NCI-H2081 (cell line): Measurements from ENCODE around the gene RHCE.
A peak's percentile ranks its signal among the peaks of the same experiment; 100 is the strongest.
"Not testable (repeated sequence)": the region's sequence is repeated elsewhere in the genome, so short reads cannot be mapped to it uniquely, and the experiment has no call there.

Source experiments
- DNase-seq, 2 experiments: peaks; one replicate each; lab custom pipeline; 2025; lab: John Stamatoyannopoulos, UW

The RHCE gene

DNA sequence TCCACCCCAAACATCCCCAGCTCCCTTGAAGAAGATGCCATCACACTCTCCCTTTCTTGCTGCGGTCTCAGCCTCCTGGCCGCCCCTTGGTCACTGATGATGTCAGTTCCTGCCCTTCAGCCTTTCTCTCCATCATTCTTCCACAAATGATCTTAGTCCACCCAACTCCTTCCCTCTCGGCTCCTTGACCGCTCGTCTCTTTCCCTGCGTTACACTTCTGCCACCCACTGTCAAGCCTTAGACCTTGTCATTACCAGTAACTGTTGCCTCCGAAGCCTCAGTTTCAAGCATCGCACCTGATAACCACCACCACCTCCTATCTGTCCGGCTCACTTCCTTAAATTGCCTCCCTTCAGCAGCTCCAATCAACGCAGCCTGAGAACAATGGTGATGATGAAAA is 23.1 kb downstream of the RHCE start:
- DNase-seq: not testable (repeated sequence)

- DNase-seq: no peak
These were observed 27.8 kb downstream of the RHCE start for GRCh38 chr1:25392841-25393240.

DNA sequence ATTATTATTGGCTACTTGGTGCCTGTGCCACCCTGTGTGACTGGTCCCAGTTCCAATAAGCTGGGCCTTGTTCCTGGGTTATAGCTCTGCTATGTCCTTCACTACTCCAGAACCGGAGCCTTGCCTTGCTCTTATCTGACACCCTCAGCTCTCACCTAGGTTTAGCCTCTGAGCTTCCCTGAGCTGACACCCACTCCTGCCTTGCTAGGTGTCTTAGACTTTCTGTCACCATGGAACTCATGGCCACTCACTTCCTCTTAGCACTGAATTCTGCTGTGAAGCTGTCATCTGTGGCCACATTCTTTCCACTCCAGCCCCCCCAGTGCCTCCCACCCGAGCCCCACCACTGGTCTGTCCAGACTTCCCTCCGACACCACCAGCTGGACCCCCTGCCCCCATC is 30.9 kb downstream of the RHCE start:
- not testable (repeated sequence) for DNase-seq

DNA sequence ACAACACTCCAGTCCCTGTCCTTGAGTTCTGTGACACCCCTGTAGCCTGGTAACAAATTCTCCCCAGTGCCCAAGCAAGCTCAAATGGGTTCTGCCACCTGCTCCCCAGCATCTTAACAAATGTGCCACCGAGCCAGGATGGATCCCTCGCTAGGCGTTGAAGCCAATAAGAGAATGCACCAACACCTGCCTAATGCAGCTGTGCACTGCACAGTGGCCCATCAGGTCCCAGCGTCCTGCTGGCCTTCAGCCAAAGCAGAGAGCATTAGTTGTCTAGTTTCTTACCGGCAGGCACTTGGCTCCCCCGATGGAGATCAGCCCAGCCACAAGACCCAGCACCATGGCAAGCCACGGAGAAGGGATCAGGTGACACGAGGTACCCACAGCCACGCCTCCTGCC is 31.9 kb downstream of the RHCE start:
- peak in 1 of 2 experiments; percentile 45 for DNase-seq

DNA sequence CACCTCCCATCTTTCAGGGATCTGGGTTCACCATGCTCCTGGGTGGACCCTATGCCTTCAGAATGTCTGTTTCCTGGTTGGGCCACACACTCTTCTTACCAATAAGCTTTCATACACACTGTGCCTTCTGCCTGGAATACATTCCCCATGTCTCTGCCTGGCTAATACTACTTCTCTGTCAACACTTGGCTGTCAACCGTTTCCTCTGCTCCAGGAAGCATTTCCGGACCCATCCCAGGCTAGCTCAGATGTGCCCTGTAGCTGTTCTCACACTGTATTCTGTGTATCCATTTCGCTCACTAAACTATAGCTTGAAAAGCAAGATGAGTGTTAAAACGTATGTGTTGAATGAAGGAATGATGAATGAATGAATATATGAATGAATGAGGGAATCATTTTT is 33.5 kb downstream of the RHCE start:
- not testable (repeated sequence) for DNase-seq

- not testable (repeated sequence) for DNase-seq
These were observed 36.8 kb downstream of the RHCE start for GRCh38 chr1:25383875-25384274.

DNA sequence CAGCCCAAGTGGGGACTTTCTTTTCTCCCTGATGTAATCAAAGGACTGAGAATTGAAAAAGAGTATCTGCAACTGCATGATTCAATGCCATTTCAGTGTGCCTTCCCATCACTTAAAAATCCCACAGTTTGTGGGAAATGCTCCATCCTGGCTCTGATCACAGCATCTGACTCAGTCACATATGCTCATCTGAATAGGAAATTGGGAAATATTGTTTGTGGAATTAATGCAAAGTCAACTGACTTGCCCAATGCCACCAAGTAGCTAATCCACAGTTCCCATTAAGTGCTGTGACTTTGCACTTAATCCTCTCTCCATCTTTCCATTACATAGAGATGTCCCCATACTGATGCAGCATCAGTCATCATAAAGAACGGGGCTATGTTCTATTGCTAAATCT is 37.5 kb downstream of the RHCE start:
- DNase-seq: not testable (repeated sequence)

- not testable (repeated sequence) for DNase-seq
These were observed 38.1 kb downstream of the RHCE start for GRCh38 chr1:25382543-25382942.

GRCh38 chr1:25378367-25378766 is 42.3 kb downstream of the RHCE start:
- not testable (repeated sequence) for DNase-seq

GRCh38 chr1:25371757-25372156 is 48.9 kb downstream of the RHCE start:
- not testable (repeated sequence) for DNase-seq

- not testable (repeated sequence) for DNase-seq
These were observed 50.8 kb downstream of the RHCE start for GRCh38 chr1:25369691-25370271.

DNA sequence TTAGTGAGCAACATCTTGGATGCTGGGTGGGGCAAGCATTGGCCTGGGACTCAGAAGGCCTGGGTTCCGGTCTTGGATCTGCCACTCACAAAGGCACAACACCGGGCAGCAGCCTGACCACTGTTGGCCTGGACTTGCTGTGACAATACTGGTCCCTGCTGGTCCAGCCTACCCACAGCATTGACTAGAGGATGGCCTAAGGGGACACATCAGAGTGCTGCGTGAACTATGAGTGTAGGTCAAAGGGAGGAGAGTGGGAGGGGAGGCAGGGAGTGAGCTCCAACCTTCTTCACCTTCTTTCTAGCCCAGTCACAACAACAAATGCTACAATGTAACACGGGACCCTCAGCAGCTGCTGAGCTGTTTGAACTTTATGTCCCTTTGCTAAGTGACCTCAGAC is 51.4 kb downstream of the RHCE start:
- no peak for DNase-seq

DNA sequence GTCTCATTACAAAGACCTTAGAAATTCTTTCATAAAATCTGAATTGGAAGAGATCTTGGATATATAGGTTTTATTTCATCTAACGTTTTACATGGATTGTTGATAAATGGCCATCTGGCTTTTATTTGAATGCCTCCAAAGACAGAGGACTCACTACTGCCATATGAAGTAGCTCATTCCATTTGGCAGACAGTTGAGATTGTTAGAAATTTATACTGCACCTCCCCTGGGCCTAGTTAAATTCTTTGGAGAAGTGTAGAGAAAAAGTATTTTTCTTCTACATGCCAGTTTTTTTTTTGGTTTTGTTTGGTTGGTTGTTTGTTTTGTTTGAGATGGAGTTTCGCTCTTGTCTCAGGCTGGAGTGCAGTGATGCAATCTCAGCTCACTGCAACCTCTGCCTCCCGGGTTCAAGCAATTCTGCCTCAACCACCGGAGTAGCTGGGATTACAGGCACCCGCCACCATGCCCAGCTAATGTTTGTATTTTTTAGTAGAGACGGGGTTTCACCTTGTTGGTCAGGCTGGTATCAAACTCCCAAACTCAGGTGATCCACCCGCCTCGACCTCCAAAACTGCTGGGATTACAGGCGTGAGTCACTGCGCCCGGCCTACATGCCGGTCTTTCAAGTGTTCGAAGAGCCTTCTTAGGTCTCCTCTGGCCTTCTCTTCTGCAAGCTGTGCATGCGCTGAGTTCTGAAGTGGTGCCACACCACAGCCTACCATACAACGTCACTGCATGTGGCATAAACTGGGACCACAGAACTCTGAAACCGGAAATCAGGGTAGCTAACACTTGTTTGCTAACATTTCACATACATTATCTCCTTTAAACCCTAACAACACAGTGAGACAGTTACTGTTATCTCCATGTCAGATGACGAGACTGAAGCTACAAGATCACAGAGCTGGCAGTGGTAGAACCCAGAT is 57.7 kb downstream of the RHCE start:
- not testable (repeated sequence) for DNase-seq

- DNase-seq: no peak
These were observed 58.7 kb downstream of the RHCE start for GRCh38 chr1:25361901-25362300.

DNA sequence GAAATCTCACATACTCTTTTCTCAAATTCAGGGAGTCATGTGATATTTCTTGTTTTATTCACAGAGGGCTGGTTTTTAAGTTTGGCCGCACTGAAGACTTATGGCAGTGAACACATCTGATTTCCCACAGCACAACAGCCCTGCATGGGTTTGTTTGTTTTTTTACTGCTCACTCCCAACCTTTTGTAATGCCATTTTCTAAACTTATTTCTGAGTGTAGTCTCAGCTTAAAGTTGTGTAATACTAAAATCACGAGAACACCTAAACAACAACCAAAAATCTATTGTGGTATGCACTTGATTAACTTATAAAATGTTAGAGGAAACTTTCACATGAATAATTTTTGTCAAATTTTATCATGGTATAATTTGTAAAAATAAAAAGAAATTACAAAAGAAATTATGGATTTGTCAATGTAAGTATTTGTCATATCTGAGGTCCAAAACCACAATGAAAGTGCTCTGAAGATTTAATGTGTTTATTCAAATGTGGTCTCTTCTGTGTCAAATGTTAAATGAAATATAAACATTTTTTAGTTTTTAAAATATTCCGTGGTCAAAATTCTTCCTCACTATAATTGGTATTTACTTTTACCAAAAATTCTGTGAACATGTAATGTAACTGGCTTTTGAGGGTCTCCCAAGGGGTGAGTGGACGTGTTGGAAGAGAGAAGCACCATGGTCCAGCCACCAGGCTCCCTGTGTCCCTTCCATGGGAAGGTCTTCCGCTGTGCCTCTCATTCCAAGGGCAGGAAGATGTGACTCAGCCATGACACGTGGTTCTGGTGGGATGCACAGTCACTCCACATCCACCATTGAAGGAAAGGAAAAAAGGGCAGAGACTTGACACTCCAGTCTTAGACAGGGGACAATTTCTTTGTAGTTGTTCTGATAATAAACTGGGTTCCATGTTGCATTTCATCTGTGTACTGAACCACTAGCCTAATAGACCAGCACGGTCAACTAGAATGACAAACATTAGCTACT is 59.7 kb downstream of the RHCE start:
- DNase-seq: no peak

DNA sequence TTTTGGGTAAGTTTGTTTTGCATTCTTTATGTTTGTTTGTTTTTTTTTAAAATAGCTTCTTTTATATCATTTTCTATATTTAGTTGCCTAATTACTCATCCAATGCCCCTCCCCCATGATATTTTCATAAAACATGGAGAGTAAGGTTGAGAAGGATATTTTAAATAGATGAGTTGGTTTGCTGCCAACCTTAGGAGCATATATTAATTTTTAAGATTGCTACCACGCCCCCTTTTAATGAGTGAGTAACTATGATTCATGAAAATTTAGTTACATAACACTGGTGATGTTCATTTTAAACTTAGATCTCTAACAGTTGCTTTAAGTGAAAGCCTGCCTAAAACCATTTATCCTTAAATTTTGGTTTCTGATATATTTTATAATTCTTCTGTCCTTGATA is 63.8 kb downstream of the RHCE start:
- no peak for DNase-seq

- no peak for DNase-seq
These were observed 64.2 kb downstream of the RHCE start for GRCh38 chr1:25356441-25356840.

- no peak for DNase-seq
These were observed 64.7 kb downstream of the RHCE start for GRCh38 chr1:25355841-25356395.

GRCh38 chr1:25349606-25350005 is 71.0 kb downstream of the RHCE start:
- no peak for DNase-seq

DNA sequence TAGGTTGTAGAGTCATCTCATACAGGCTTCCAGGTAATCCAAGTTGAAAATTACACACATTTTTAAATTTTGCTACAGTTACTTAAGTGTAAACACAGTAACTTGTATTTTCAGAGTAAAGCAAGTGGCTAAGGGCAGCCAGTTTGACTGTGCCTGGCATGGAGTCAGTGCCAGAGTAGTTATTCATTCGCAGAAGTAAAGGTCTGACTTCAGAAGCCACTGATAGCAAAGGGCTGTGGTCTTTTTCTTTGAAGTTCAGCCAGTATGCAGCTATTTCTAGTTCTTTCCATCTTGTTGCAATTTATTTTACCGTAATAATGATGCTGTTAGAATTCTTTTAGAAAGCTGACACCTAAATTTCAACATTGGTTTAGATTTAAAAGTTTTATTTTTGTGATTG is 73.1 kb downstream of the RHCE start:
- DNase-seq: no peak

- no peak for DNase-seq
These were observed 76.8 kb downstream of the RHCE start for GRCh38 chr1:25343872-25344271.

DNA sequence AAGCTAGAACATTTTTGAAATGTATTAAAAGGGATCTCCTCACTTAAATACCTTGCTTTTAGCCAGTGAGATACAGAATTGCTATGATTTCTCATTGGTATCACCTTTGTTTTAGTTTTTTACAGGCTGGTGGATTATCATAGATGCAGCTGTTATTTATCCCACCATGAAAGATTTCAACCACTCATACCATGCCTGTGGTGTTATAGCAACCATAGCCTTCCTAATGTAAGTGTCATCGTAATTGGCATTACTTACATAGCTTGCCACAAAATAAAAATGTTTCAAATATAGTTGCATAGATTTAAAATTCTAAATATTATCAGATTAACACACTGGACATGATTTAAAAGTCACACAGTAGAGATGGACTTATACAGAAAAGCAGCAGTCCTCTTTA is 77.8 kb downstream of the RHCE start:
- no peak for DNase-seq
